CD4-positive, alpha-beta T cell treated with Interleukin-6 for 4 hours (primary cell): ENCODE data around the gene OR7C2.
"Not testable (repeated sequence)": the region's sequence is repeated elsewhere in the genome, so short reads cannot be mapped to it uniquely, and the experiment has no call there.

Experiments
- DNase-seq: peaks from one replicate; pipeline ENCODE4 v3.0.0-alpha.2; 2020; ENCODE audit warnings: mixed read lengths

Gene OR7C2

DNA sequence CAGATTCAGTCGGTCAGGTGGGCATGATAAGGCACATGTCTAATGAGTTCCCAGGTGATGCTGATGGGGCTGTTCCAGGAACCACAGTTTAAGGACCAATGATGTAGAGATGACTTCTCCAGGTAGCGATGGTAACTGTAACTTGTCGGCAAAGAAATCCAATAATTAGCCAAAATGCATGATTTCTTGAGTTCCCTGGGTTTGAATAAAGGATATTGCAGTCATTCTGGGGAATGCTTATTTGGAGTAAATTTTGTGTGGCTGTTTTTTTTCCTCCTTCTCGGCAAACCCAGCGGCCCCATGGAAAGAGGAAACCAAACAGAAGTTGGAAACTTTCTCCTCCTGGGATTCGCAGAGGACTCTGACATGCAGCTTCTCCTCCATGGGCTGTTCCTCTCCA lies at the start of gene OR7C2:
Gene OR7C2, plus strand, starts transcription at position 301 of the 400 bp plus-strand sequence. Its CDS starts 0 bp downstream, at position 301.
- DNase-seq: no peak

DNA sequence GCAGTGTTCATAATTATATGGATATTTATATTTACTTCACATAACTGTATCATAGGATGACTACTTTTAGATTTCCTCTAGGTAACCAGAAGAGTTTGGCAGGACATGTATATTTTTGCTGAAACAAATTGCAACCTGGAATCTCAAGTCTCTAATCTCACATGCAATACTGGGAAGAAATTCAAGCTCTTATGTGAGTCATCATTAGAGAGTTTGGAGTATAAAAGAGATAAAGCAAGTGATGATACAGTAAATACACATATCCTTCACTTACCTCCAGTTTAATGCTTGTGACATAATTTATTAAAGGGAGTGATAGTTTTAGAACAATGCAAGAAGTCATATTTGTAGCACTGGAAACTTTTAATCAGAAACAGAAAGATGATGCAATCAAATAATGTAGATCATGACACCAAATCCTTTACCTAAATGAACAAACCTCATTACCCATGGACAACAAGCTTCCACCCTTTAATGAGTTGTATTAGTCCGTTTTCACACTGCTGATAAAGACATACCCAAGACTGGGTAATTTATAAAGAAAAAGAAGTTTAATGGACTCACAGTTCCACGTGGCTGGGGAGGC lies 39.5 kb upstream of the OR7C2 start:
- no peak for DNase-seq

DNA sequence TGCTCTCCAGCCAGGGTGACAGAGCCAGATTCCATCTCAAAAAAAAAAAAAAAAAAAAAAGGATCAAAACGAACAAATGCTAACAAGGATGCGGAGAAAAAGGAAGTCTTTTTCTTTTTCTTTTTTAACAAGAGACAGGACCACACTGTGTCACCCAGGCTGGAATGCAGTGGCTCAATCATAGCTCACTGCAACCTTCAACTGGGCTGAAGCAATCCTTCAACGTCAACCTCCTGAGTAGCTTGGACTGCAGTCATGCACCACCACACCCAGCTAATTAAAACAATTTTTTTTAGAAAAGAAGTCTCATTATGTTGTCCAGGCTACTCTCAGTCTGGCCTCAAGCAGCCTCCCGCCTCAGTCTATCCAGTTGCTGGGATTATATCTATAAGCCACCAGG lies 34.6 kb upstream of the OR7C2 start:
- no peak for DNase-seq

DNA sequence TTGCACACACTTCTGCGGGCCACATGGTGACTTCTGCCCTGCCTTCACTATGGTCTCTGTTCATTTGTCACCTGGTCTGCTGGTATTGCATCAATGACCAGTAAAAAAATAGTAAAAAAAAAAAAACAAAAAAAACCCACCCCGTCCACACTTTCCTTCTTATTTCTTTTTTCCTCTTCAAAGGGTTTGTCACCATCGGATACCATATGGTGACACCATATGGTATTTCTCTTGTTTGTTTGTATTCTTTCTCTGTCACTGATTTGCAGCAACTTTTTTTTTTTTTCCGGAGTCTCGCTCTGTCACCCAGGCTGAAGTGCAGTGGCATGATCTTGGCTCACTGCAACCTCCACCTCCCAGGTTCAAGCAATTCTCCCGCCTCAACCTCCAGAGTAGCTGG lies 26.2 kb upstream of the OR7C2 start:
- DNase-seq: no peak

DNA sequence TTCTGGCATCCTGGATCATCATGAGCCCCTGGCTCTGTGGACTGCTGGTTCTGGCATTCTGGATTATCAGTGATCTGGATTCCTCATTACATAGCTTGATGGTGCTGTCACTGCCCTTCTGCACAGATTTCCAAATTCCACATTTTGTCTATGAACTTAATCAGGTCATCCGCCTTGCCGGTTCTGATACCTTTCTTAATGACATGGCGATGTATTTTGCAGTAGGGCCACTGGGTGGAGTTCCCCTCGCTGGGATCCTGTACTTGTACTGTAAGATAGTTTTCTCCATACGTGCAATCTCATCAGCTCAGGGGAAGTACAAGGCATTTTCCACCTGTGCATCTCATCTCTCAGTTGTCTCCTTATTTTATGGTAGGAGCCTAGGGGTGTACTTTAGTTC lies 24.4 kb upstream of the OR7C2 start:
- no peak for DNase-seq

DNA sequence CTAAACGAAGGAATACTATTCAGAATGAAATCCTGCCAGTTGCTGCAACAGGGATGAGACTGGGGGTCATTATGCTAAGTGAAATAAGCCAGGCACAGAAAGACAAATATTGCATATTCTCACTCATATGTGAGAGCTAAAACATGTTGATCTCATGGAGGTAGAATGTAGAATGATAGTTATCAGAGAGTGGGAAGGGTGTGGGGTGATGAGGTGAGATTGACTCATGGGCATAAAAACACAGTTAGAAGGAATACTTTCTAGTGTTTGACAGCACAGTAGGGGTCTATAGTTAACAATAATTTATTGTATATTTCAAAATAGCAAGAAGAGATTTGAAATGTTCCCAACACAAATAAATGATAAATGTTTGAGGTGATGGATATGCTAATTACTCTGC lies 7.8 kb upstream of the OR7C2 start:
- no peak for DNase-seq

DNA sequence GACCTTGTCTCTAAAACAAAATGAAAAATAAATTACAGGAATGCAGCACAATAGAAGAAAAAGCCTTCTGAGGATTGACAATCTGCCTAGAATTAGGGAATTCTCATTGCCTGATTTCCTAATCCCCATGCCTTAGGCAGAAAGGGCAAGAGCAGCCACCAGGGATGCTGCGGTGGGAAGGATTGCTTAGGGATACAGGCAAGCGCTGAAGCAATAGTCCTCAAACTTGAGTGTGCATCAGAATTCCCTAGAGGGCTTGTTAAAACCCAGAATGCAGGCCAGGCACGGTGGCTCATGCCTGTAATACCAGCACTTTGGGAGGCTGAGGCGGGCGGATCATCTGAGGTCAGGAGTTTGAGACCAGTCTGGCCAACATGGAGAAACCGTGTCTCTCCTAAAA lies 1.0 kb upstream of the OR7C2 start:
- DNase-seq: no peak

DNA sequence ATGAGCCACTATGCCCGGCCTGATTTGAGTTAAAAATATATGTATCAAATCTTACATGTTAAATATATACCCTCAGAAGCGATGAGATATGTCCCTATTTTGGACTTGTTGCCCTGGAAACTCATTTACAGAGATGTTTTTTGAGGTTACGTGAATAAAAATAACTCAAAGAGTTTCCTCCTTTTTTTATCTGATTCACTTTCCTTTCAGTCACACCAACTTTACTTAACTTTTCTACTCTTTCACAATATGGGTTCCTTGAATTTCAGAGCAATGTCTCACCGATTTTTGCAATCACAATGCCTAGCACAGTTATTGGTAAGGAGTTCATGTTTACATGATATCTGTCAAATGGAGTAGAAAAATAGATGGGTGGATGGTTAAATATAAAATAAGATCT lies 2.3 kb downstream of the OR7C2 start:
- DNase-seq: no peak

DNA sequence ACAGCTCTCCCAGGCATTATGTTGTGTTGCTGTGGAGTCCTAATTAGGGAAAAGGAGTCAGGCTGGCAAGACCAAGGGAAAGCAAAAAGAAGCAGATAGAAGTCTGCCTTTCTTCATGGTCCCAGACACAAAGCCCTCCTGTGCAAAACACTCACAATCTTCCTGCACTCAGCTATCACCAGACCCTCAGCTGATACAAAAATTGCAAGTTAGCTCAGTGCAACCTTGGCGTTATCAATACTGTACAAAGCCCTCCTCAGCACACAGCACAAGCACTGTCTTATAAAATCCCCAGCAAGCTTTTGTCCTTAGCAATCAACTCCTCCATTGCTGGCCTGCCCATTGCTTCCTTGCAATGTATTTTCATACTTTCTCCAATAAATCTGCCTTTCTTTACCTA lies 3.2 kb downstream of the OR7C2 start:
- DNase-seq: no peak

DNA sequence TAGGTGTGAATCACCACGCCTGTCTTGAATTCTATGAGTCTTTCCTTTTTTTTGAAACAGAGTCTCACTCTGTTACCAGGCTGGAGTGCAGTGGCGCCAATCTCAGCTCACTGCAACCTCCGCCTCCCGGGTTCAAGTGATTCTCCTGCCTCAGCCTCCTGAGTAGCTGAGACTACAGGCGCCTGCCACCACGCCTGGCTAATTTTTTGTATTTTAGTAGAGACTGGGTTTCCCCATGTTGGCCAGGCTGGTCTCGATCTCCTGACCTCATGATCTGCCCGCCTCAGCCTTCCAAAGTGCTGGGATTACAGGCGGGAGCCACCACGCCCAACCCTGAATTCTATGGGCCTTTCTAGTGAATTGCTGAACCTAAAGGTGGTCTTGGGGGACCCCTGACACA lies 8.1 kb downstream of the OR7C2 start:
- DNase-seq: not testable (repeated sequence)

DNA sequence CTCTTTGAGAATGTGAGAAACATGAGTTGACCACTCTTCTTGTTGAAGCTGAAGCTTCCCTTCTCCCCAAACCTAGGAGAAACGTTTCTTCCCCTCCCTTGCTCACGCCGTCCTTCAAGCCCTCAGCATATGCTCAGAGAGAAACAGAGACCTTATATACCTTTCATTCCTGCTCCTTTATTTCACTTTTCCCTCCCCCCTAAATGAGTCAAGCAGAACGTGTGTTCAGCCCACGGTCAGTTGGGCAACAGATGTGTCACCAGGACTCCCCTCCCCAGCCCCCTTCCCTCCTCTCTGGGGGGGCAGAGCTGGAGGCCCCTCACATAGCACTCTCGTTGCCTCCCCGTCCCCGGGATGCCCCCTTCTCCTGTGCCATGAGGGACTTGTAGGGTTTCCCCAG lies 8.6 kb downstream of the OR7C2 start:
- no peak for DNase-seq

DNA sequence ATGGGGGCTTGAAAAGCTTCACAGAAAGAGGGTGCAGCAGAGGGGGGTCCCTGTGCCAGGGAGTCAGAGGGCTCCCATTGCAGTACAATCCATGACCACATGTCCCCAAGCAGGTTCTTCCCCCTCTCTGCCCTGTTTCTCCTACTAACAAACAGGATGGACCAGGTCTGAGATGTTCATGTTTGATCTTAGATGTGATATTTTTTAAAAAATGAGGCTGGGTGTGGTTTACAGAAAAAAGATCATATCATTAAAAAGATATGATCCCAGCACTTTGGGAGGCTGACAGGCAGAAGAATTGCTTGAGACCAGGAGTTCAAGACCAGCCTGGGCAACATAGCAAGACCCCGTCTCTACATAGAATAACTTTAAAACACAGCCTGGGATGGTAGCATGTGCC lies 9.1 kb downstream of the OR7C2 start:
- DNase-seq: no peak

DNA sequence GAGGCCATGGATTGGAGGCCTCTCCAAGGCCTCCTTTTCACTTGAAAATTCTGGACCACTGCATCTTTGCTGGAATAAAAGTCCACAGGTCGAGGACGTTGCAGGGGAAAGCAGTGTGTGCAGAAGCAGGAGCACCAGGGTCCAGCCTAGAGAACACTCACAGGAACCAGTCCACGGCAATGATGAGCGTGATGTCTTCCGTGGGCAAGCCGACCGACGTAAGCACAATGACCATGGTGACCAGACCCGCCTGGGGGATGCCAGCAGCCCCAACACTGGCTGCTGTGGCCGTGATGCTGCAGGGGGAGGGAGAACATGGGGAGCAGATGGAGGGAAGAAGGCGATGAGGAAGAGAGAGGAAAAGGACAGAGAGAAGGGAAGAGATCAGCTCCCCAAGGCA lies 11.5 kb downstream of the OR7C2 start:
- DNase-seq: no peak

DNA sequence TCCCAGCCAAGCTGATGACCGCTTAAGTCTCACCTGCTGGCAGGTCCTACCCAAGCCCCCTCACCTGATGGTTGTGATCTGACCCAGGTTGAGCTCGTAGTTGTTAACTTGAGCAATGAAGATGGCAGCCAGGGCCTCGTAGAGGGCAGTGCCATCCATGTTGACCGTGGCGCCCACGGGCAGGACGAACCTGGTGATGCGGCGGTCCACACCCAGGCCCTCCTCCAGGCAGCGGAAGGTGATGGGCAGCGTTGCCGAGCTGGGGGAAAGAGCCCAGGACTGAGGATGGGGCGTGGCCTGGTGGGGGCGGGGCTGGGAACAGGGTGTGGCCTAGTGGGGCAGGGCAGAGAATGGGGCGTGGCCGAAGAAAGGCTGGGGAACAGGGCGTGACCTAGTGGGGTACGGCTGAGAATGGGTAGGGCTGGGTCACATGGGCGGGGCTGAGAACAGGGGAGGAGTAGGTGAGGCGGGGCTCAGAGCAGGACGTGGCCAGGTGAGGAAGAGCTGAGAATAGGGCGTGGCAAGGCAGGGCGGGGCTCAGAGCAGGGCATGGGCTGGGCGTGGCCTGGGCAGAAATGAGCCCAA lies 12.9 kb downstream of the OR7C2 start:
- no peak for DNase-seq

DNA sequence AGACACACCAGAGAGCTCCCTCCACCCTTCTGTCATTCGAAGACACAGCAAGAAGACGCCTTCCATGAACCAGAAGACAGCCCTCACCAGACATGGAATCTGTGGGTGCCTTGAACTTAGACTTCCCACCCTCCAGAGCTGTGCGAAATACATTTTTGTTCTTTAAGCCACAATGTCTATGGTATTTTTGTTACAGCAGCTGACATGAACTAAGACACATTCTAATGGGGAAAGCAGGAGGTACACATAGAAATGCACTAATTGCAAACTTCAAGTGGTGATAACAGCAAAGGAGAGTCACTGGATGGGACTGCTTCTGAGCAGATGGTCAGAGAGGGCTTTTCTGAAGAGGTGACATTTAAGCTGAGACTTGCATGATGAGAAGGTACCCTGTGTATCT lies 16.2 kb downstream of the OR7C2 start:
- DNase-seq: no peak

DNA sequence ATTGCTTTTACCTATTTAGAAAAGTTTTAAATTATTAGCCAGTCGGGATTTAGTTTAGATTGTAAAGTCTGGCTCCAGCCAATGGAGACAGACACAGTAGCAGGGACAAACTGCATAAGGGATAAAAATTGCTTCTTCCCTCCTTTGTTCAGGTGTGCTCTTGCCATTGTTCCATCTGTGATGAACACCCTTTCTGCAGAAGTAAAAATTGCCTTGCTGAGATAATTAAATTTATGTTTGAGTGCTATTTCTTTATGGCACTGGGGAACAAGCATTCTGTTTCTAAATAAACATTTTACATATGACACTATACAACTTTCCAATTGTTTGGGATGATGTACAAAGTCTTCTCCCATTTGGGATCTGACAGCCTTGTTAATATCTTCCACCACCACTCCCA lies 18.0 kb downstream of the OR7C2 start:
- no peak for DNase-seq

DNA sequence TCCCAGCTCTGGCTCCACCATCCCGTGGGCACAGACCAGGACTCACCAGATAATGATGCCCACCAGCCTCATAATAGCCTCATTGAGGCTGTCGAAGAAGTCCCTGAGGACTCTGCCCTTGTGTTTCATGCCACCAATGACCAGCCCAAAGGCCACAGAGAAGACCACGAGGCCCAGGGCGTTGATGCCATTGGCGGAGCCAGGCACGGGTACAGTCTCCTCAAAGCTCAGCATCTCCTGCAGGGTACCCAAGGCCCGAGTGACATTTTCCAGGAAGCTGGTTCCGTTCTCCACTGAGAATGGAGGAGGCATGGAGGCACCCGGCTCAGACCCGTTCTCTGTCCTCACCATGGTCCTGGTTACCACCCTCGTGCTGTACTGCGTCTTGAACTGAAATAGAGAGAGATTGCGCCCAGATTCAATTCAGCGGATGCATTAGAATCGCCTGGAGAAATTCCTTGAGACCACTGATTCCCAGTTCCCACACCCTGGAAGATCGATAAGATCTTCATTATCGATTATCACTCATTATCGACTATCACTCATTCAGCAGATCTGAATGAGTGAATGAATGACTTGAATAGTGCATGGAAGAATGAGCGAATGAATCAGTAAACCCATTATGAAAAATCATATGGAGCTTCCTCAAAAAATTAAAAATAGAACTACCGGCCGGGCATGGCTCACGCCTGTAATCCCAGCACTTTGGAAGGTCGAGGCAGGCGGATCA lies 20.8 kb downstream of the OR7C2 start:
- no peak for DNase-seq

DNA sequence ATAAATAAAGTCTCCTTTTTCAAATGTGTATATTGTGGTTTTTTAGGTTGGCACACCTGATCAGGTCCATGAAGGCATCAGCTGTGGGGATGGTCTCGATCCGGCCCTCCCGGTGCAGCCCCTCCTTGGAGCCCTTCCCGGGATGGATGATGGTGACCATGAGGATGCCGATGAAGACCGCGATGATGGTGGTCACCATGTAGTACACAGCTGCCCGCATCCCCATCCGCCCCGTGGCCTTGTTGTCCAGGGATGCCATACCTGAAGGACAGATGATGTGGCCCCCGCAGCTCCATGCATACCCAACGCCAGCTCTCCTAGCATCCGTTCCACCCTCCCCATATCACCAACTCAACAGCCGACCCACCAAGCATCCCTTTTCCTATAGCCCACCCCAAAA lies 27.0 kb downstream of the OR7C2 start:
- no peak for DNase-seq

DNA sequence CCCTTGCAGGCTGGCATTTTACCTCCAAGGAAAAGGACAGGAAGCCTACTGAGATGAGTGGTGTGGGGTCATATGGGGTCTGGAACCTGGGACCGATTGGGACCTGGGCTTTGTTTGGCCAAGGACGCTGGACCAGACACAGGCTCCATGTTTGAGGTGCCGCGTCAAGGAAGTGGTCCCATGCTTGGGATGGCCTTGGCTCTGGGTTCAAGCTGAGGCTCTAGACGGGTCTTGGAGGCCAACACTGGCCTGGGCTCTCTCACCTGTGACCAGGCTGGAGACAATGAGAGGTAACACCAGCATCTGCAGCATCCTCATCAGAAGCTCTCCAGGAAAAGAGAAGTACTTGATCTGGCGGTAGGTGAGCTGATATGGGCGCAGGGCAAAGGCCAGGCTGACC lies 30.2 kb downstream of the OR7C2 start:
- DNase-seq: no peak

DNA sequence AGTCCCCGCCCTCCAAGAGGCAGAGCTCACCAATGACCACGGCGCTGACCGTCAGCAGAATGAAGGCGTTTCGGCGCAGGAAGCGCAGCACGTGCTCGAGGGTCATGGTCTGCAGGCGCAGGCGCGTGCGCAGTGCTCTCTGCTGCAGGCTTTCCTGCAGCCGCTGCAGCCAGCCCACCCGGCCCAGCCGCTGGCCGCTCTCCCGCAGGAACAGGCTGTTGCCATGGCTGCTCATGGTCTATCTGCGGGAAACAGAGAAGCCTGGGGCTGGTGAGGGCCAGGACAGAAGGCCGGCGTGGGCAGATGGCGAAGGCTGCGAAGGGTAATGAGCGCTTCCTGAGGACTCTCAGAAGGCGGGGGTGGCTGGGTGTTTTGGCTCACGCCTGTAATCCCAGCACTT lies 31.4 kb downstream of the OR7C2 start:
- DNase-seq: no peak

DNA sequence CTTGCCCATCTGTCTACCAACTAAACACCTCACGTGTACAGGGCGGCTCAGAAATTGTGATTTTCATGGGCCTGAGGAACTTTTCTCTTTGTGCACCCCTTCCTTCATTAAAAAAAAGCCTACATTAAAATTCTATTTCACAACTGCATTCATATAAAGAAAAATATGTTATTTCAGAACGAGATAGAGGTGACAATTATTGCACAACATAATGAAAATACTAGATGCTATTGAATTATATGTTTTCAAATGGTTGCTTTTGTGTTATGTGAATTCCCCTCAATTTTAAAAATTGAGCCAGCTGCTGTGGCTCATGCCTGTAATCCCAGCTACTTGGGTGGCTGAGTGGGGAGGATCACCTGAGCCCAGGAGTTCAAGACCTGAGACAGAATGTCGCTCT lies 33.2 kb downstream of the OR7C2 start:
- no peak for DNase-seq

DNA sequence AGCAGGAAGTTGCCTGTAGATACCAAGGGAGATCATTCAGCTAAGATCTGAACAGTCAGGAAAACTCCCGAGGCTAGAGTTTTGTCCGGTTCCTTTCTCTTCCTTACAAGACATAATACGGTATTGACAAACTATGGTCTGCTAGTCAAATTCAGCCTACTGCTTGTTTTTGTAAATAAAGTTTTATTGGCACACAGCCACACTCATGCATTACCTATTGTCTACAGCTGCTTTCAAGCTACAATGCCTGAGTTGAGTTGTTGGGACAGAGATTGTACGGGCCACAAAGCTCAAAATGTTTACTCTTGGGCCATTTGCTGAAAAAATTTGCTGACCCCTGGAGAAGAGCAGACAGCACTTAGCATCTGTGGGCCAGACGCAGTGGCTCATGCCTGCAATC lies 35.8 kb downstream of the OR7C2 start:
- DNase-seq: no peak

DNA sequence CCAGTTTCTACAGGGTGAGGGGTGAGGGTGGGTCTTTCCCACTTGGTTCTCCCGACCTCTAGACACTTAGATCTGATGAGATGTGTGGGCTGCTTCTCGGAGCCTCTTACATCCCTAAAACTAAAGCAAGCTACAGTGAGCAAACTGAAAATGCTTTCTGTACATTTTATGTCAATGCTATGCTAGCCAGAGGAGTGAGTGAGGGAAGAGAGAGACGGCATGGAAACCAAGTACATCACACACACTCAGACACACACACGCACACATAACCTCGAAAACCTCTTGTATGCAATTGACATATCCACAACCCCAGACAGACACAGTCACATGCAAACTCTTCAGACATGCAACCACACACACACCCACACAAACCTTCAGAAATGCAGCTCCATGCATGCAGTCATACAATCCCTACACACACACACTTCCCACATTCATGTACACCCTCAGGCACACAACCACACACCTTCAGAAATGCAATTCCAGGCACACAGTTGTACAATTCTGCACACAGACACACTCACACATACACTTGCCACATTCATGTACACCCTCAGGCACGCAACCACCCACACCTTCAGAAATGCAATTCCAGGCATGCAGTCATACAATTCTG lies 37.0 kb downstream of the OR7C2 start:
- no peak for DNase-seq
